SK-N-SH (cell line): Measurements from ENCODE around the gene REV1. TPM values are rescaled to one million over a fixed set of nuclear protein-coding genes. Genes with fewer than 3 reads are reported as not detected.

Source experiments
- CTCF ChIA-PET: fragments of 300-600, 350-600 bp; formaldehyde crosslinking; extraction: SDS; loops from one replicate; lab custom pipeline; 2021; lab: Yijun Ruan, JAX
- POLR2A ChIA-PET: fragments of 350-600 bp; sonication (Branson Sonifier 250); formaldehyde crosslinking; extraction: SDS; loops from one replicate; lab custom pipeline; 2020; ENCODE audit warnings: antibody characterized with exemption, inconsistent platforms; lab: Yijun Ruan, JAX
- DNase-seq: peaks from one replicate; pipeline ENCODE4 v3.0.0; 2012
- H2AFZ ChIP-seq: fragments of 200-600 bp; sonication (generic); 2 replicates; pipeline ENCODE4 v1.8.1; 2016; ENCODE audit warnings: antibody characterized with exemption, mild to moderate bottlenecking, low read depth
- H3F3A ChIP-seq: fragments of 200-600 bp; sonication (generic); replicated peaks from 2 replicates; pipeline ENCODE3; 2016; ENCODE audit warnings: antibody characterized with exemption, mild to moderate bottlenecking; ENCODE audit not compliant: insufficient read depth
- H3K27ac ChIP-seq, 2 experiments: fragments of 200-500 bp in 1 of 2; fragments of 200-600 bp in 1 of 2; sonication (Bioruptor generic) in 1 of 2; sonication (generic), shearing (Covaris generic) in 1 of 2; 2 replicates each; pipeline versions ENCODE4 v1.5.1 to v1.6.1; 2014 to 2016; ENCODE audit warnings: low read depth in 2 of 2, inconsistent platforms in 1 of 2, low read length in 1 of 2, mild to moderate bottlenecking in 1 of 2, mixed read lengths in 1 of 2
- H3K27me3 ChIP-seq: fragments of 200-600 bp; sonication (generic), shearing (Covaris generic); 2 replicates; pipeline ENCODE4 v1.6.1; 2016; ENCODE audit warnings: mixed run types; ENCODE audit not compliant: insufficient read depth
- H3K36me3 ChIP-seq, 2 experiments: fragments of 200-500 bp in 1 of 2; fragments of 200-600 bp in 1 of 2; sonication (Bioruptor generic) in 1 of 2; sonication (generic) in 1 of 2; replicated peaks in 1 of 2; 2 replicates each; pipeline versions ENCODE3 to v1.5.1; 2014 to 2016; ENCODE audit warnings: low read length in 1 of 2, mild to moderate bottlenecking in 1 of 2; ENCODE audit not compliant: insufficient read depth in 2 of 2, control insufficient read depth in 1 of 2
- H3K4me1 ChIP-seq, 2 experiments: fragments of 200-500 bp in 1 of 2; fragments of 200-600 bp in 1 of 2; sonication (Bioruptor generic) in 1 of 2; sonication (generic), shearing (Covaris generic) in 1 of 2; 2 replicates each; pipeline versions ENCODE4 v1.5.1 to v1.6.1; 2014 to 2016; ENCODE audit warnings: low read depth in 1 of 2, low read length in 1 of 2, mixed run types in 1 of 2; ENCODE audit not compliant: insufficient read depth in 2 of 2, control insufficient read depth in 1 of 2
- H3K4me2 ChIP-seq: fragments of 200-600 bp; sonication (generic), shearing (Covaris generic); 2 replicates; pipeline ENCODE4 v1.6.1; 2017; ENCODE audit warnings: mixed run types
- H3K4me3 ChIP-seq, 2 experiments: fragments of 200-500 bp in 1 of 2; fragments of 200-600 bp in 1 of 2; sonication (Bioruptor generic) in 1 of 2; sonication (generic), shearing (Covaris generic) in 1 of 2; 2 replicates each; pipeline versions ENCODE4 v1.5.1 to v1.8.1; 2014 to 2016; ENCODE audit warnings: low read depth in 2 of 2, inconsistent platforms in 1 of 2, low read length in 1 of 2, mild to moderate bottlenecking in 1 of 2, mixed read lengths in 1 of 2, moderate library complexity in 1 of 2
- H3K79me2 ChIP-seq: fragments of 200-600 bp; sonication (generic); 2 replicates; pipeline ENCODE4 v1.8.1; 2017; ENCODE audit warnings: mild to moderate bottlenecking; ENCODE audit not compliant: insufficient read depth
- H3K9ac ChIP-seq: fragments of 200-600 bp; sonication (generic); 2 replicates; pipeline ENCODE4 v1.6.1; 2017; ENCODE audit warnings: mixed run types
- H3K9me2 ChIP-seq: fragments of 200-600 bp; sonication (generic); 2 replicates; pipeline ENCODE4 v1.6.1; 2017; ENCODE audit warnings: mixed run types
- H3K9me3 ChIP-seq: fragments of 200-600 bp; sonication (generic); 2 replicates; pipeline ENCODE4 v1.6.1; 2017; ENCODE audit warnings: mixed run types, mild to moderate bottlenecking, moderate library complexity
- H4K20me1 ChIP-seq: fragments of 200-600 bp; sonication (generic); 2 replicates; pipeline ENCODE4 v1.6.1; 2017; ENCODE audit warnings: mild to moderate bottlenecking, mixed run types; ENCODE audit not compliant: insufficient read depth
- CHD2 ChIP-seq: fragments of 150-350 bp; IDR thresholded peaks from 2 replicates; pipeline ENCODE4 v1.6.1; 2018; ENCODE audit warnings: low read length; ENCODE audit not compliant: partially characterized antibody
- EZH2phosphoT487 ChIP-seq: fragments of 200-600 bp; sonication (generic); IDR thresholded peaks from 2 replicates; pipeline ENCODE4 v1.6.1; 2017; ENCODE audit warnings: low read depth, mixed run types, mild to moderate bottlenecking, antibody characterized with exemption, moderate library complexity, borderline replicate concordance
- FOXJ3 ChIP-seq: sonication (generic); formaldehyde crosslinking; IDR thresholded peaks from 2 replicates; pipeline ENCODE4 v1.5.1; 2020; ENCODE audit warnings: mild to moderate bottlenecking, missing genetic modification reagents
- GABPA ChIP-seq: IDR thresholded peaks from 2 replicates; pipeline ENCODE4 v1.4.0; 2012; ENCODE audit warnings: low read depth, mild to moderate bottlenecking
- IRF3 ChIP-seq: fragments of 150-350 bp; IDR thresholded peaks from 2 replicates; pipeline ENCODE4 v1.6.1; 2016; ENCODE audit warnings: mild to moderate bottlenecking, low read depth, low read length
- JUND ChIP-seq: IDR thresholded peaks from 2 replicates; pipeline ENCODE4 v1.4.0; 2012
- MAX ChIP-seq: IDR thresholded peaks from 2 replicates; pipeline ENCODE4 v1.4.0; 2012; ENCODE audit warnings: low read depth
- NRF1 ChIP-seq: IDR thresholded peaks from 2 replicates; pipeline ENCODE4 v1.6.1; 2012; ENCODE audit warnings: low read depth, mild to moderate bottlenecking, low read length
- PBX3 ChIP-seq: IDR thresholded peaks from 2 replicates; pipeline ENCODE4; 2012
- POLR2AphosphoS5 ChIP-seq: IDR thresholded peaks from 2 replicates; pipeline ENCODE4 v1.6.1; 2012; ENCODE audit warnings: low read depth, low read length
- RAD21 ChIP-seq: IDR thresholded peaks from 2 replicates; pipeline ENCODE4 v1.6.1; 2012; ENCODE audit warnings: mild to moderate bottlenecking, low read length
- RCOR1 ChIP-seq: fragments of 150-350 bp; IDR thresholded peaks from 2 replicates; pipeline ENCODE4 v1.6.1; 2017; ENCODE audit warnings: antibody characterized with exemption, low read length
- RXRA ChIP-seq: IDR thresholded peaks from 2 replicates; pipeline ENCODE4 v1.4.0; 2012; ENCODE audit warnings: low read depth, mild to moderate bottlenecking, borderline replicate concordance
- TCF12 ChIP-seq: IDR thresholded peaks from 2 replicates; pipeline ENCODE4 v1.4.0; 2012
- TEAD4 ChIP-seq: IDR thresholded peaks from 2 replicates; pipeline ENCODE4 v1.4.0; 2012; ENCODE audit warnings: mild to moderate bottlenecking, borderline replicate concordance; ENCODE audit not compliant: insufficient read depth
- USF1 ChIP-seq: IDR thresholded peaks from 2 replicates; pipeline ENCODE4 v1.4.0; 2012; ENCODE audit warnings: low read depth, borderline replicate concordance
- WGBS: methylation state at CpG from one replicate; pipeline ENCODE4 v1.1.6; 2017; ENCODE audit warnings: low lambda C conversion rate; 5-methylcytosine and 5-hydroxymethylcytosine counted together
- polyA plus RNA-seq, 3 experiments: library from polyadenylated mRNA; depleted of rRNA; stranded (reverse); fragments of >200 nt; gene quantifications; 2 replicates each; pipeline ENCODE4 v1.2.3, GENCODE V29; 2012

Gene REV1
- polyA plus RNA-seq, 1 of the 3 experiments (the other 2 are of a cell fraction) = 15.9 TPM

GRCh38 chr2:99386011-99386410 lies 103.8 kb downstream of the REV1 start:
- POLR2A ChIA-PET = no interaction called here

More at GRCh38 chr2:99386011-99386410, 103.8 kb downstream of the REV1 start:
- CTCF ChIA-PET = no interaction called here
- no peaks in the 10 kb centered on the region for H4K20me1 ChIP-seq
- H2AFZ ChIP-seq = no peak overlapping the region
- H3F3A ChIP-seq = peaks cover 20% of the 10 kb centered on the region
- peaks cover 0 to 4% of the 10 kb centered on the region in 2 experiments; a peak in 1 of 4 replicates for H3K4me1 ChIP-seq
- WGBS = 91% methylated on average over 2 of the region's 2 CpGs
- no peak for TF ChIP-seq IRF3
- no peak for TF ChIP-seq TCF12
- no peak for TF ChIP-seq MAX
- TF ChIP-seq RCOR1 = no peak
- TF ChIP-seq EZH2phosphoT487 = no peak
- TF ChIP-seq NRF1 = no peak
- TF ChIP-seq JUND = no peak
- TF ChIP-seq CHD2 = no peak
- no peak for TF ChIP-seq TEAD4
- no peak for TF ChIP-seq USF1
- no peak for TF ChIP-seq RXRA
- no peak for TF ChIP-seq GABPA
- no peak for TF ChIP-seq POLR2AphosphoS5
- TF ChIP-seq PBX3 = no peak
- no peak for TF ChIP-seq FOXJ3 (CRISPR knock-in tag)
- TF ChIP-seq RAD21 = no peak
- no peaks in the 10 kb centered on the region for H3K27me3 ChIP-seq
- 0 out of 2 replicates have a peak, but pooled peaks cover 5% of the 10 kb centered on the region for H3K79me2 ChIP-seq
- peaks cover 44 to 62% of the 10 kb centered on the region in 2 experiments for H3K36me3 ChIP-seq
- no peak overlapping the region for H3K4me3 ChIP-seq
- no peak for DNase-seq
- no peaks in the 10 kb centered on the region for H3K9me3 ChIP-seq
- no peaks in the 10 kb centered on the region for H3K9me2 ChIP-seq
- no peak overlapping the region for H3K4me2 ChIP-seq
- H3K9ac ChIP-seq = no peak overlapping the region
- H3K27ac ChIP-seq = peak overlapping the region in 1 of 2 experiments; percentile 15; a peak in 1 of 4 replicates
